Muscle of arm (tissue), 12 donors: ENCODE data around the gene LSMEM2. TPM values are rescaled to one million over a fixed set of nuclear protein-coding genes. Genes with fewer than 3 reads are reported as not detected.
"Not testable (repeated sequence)": the region's sequence is repeated elsewhere in the genome, so short reads cannot be mapped to it uniquely, and the experiment has no call there.

Source experiments
- DNase-seq: peaks from one replicate; pipeline ENCODE4 v3.0.0-alpha.2; 2013
- polyA plus RNA-seq, 12 donors: library from polyadenylated mRNA; unstranded; fragments of 120-200 nt; gene quantifications; one replicate each; pipeline ENCODE4 v1.2.1, GENCODE V29; 2013; ENCODE audit not compliant: insufficient read length in 12 of 12

Gene LSMEM2
- polyA plus RNA-seq, 12 donors = 8.2 to 40.8 (median 26.1) TPM; not detected in 1

DNA sequence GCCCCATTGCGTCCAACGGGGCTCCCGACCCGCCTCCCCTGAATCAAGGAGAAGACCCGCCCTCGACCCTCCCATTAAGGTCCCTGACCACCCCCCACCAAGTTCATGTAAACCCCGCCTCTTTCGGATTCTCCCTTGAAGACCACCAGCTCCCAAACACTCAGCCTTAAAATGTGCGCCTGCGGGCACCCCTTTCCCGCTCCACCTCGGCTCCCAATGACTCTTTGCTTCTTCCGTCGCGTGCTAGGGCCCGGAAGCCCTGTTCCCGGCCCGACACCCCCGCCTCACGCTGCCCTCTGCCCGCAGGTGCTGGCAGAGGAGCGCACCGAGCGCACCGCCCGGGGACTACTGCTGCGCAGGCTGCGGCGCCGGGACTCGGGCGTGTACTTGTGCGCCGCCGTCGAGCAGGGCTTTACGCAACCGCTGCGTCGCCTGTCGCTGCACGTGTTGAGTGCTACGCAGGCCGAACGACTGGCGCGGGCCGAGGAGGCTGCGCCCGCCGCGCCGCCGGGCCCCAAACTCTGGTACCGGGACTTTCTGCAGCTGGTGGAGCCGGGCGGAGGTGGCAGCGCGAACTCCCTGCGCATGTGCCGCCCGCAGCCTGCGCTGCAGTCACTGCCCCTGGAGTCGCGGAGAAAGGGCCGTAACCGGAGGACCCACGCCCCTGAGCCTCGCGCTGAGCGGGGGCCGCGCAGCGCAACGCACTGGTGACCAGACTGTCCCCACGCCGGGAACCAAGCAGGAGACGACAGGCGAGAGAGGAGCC is 2.7 kb upstream of the LSMEM2 start:
- DNase-seq = no peak

DNA sequence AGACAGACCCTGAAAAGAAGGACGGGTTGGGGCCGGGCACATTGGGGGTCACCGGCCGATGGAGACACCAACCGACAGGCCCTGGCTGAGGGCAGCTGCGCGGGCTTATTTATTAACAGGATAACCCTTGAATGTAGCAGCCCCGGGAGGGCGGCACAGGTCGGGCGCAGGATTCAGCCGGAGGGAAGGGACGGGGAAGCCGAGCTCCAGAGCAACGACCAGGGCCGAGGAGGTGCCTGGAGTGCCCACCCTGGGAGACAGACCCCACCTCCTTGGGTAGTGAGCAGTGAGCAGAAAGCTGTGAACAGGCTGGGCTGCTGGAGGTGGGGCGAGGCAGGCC is 2.2 kb upstream of the LSMEM2 start:
- DNase-seq = no peak

DNA sequence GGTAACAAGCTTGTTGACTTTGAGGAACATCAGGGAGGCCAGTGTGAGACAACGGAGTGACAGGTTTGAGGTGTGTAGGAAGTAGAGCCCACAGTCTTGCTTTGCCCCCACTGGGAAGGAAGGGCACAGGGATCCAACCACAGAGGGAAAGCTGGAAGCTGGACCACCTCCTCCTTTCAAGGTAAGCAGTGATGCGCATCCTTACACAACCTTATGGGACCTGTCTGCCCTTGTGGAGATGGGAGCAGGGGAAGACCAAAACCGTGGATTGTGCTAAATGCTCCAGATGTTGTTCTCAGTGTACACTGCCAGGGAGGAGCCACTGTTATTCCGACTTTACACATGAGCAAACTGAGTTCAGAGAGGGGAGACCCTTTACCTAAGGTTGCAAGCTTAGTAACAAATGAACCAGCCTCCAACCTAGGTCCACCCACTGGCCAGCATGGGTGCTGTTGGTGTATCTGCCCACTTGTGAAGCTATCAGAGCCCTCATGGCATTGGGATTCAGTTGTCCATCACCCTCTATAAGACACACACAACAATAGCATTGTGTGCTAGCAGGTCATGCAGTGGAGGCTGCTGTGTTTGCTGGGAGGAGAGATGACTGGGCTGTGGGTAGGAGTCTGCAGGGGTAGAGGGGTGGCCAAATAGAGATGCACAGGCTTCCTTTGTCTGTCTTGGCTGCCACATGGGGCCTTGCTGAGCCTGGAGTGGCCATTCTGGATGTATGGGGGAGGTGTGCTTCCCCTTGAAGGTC is 586 bp upstream of the LSMEM2 start:
- DNase-seq = no peak

DNA sequence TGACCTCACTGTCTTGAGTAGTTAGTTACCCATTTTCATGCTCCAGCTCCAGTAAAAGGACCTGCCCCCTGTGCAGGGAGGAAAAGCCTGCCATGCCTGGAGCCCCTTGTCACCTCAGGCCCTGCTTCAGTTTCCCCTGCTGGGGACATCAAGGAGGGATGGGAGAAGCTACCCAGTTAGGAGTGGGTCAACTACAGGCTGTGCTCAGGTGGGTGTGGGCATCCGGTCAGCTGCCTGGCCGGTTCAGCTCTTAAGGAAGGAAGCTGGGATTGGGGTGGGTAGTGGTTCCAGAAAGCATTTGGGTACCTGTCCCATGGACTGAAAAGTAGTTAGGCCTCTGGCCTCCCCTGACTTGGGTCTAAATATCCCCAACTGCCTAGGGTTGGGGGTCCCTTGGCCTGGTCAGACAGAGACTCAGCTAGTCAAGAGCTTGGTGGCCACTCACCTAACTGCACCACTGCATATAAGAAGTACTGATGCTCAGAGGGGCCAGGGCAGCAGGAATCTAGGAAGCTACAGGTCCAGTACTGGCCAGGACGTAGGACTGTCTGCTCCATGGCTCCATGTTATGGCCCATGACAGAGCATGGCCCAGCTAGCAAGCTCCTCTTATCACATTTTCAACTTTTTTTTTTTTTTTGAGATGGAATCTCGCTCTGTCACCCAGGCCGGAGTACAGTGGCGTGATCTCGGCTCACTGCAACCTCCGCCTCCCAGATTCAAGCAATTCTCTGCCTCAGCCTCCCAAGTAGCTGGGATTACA is 549 bp downstream of the LSMEM2 start:
- no peak for DNase-seq

DNA sequence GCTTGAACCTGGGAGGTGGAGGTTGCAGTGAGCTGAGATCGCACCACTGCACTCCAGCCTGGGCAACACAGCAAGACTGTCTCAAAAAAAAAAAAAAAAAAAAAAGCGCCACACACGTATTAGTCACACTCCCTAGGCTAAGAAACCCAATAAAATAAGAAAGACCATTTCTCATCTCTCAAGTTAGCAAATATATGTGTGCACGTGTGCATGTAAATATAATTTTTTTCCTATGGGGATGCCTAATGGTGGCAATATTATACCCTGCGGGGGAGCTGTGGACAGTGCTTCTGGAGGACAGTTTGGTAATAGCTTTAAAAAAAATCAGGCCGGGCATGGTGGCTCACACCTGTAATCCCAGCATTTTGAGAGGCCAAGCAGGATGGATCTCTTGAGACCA is 5.2 kb downstream of the LSMEM2 start:
- not testable (repeated sequence) for DNase-seq

DNA sequence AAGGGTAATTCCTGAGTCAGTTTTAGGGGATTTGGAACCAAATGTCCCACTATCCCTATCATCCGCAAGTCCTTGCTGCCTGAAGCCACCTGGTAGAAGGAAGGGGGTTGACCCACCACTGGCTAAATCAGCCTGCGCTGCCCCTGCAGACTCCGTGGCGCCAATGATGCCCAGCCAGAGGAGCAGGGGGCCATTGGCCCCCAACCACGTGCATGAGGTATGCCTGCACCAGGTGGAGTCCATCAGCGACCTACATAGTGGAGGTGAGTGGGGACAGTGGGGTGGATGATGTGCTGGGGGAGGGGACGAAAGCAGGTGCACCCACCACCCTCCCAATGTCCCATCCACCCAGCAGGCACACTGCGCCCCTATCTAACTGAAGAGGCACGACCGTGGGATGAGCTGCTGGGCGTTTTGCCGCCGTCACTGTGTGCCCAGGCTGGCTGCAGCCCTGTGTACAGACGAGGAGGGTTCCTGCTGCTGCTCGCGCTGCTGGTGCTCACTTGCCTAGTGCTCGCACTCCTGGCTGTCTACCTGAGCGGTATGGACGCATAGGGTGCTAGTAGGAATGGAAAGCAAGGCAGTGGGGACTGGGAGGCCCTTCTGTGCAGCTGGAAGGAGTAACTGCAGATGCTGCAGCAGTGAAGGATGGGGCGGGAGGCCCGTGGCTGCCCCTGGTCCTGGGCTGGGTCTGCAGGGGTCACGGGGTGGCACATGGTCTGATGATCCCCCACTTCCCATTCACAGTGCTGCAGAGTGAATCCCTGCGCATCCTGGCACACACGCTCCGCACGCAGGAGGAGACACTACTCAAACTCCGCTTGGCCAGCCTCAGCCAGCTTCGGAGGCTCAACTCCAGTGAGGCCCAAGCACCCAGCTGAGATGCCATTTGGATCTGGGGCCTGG is 7.7 kb downstream of the LSMEM2 start:
- DNase-seq = no peak

DNA sequence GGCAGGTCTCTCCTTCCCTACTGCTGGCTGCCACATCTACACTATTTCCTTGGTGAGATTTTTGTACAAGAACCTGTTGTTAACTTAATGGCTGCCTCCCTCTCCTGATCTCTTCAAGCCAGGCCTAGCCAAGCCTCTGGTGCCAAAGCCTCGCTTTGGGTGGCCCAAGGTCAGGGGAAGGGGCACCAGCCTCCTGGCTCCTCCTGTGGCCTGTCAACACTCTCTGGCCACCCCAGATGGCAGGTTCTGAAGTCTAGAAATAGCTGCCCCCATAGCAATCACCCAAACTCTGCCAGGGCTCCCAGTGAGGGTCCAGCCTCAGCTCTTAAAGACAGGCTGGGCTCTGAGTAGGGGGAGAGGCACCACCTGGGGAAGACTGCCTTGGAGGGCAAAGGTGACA is 8.4 kb downstream of the LSMEM2 start:
- DNase-seq = no peak

DNA sequence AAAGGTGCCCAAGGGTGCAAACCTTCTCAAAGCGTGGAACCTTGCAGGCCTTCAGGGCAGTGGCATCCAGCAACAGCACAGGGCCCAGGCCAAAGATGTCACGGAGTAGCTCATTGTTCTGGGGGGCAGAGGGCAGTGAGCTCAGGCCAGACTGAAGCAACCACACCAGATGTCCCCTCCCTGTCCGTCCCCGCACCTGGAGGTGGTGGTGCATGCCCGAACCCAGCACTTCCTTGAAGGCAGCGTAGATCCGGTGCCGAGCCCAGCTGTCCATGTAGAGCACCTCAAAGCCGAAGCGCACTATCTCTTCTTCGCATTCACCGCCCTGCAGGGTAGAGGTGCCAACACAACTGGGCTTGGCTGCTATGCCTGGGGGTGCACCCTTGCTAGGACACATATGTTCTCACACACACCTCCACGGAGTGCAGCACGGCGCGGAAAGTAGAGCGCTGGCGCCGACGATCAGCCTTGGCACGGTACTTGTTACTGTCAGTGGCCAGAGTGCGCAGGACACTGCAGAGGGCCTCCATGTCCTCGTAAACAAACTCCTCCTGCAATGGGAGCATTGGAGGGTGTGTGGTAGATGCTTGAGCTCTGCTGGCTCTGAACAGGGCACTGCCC is 9.6 kb downstream of the LSMEM2 start:
- no peak for DNase-seq

DNA sequence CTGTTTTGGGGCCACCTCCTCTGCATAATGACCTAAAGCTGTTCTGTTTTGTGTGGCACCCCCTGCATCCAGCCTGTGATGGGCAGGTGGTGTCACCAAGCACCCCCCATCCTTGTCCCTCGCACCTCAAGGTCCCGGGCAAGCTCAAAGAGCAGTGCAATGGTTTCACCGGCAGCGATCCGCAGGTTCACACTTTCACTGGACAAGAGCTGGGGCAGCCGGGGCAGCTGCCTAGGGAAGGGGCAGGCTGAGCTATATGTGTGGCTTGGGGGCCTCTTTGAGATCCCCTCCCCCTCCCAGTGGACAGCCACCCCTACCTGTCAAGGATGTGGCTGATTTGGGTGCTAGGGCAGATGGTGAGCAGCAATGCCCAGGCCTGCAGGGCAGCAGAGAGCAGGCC is 10.2 kb downstream of the LSMEM2 start:
- DNase-seq = no peak

DNA sequence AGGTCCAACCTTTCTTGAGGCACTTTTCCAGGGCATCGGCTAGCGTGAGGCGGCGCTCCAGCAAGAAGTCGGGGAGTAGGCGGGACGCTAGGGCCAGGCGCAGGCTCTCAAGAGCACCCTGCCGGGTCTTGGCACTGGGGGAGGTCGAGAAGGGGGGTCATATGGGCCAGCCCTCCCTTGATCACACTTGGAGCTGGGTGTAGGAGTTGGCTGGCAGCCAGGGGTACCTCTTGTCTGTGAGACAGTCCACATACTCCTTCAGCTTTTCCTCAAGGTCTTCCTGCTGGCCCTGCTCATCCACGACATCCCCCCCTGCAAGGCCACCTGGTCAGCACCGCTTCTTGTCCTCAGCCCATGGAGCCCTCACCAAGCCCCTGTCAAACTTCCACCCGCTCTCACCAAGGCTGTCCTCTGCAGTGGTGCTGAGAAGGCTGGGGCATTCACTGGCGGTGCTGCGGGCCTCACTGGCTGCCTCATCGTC is 11.3 kb downstream of the LSMEM2 start:
- DNase-seq = no peak

DNA sequence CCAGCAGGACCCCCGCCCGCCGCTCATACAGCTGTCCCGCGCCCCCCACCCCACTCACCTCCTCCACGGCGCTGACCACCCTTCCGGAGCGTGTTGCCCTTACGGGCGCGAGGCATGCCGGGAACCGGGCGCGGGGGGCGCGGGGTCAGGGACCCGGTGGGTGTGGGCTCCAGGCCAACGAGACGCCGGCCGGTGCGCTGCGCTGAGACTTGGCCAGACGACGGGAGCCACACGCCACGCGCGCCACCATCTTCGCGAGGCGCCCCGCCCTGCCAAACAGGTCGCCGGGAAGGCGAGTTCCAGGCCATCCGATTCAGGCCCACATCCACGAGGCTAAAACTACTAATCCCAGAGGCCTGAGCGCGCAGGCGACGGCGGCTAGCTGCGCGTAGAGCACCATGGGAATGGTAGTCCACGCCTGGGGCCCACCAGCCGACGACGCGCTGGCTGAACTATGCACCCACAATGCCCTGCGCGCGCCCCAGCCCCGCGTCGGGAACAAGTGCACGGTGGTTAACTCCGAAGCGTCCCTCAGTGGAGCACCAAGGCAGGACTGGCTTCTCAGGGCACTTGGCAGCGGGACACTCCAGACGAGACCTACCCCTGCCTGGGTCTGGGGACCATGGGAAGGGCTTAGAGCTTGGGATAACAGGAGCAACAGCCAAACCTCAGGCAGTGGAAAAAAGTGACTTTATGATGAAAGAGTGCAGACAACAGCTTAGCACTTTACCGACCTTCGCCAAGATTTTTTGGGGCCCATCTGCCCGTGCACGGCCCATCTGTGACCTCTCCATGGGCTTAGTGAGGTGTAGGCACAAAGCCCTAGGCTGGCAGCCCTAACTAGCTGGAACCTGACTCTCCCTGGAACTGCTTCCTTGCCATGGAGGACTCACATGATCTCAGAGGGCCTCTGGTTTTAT is 13.5 kb downstream of the LSMEM2 start, which contains the start of gene IFRD2:
IFRD2 (minus strand) TSS at position 271 of the 920 bp plus-strand sequence; CDS start at position 116, 155 bp downstream.
- peak; percentile 98 for DNase-seq

DNA sequence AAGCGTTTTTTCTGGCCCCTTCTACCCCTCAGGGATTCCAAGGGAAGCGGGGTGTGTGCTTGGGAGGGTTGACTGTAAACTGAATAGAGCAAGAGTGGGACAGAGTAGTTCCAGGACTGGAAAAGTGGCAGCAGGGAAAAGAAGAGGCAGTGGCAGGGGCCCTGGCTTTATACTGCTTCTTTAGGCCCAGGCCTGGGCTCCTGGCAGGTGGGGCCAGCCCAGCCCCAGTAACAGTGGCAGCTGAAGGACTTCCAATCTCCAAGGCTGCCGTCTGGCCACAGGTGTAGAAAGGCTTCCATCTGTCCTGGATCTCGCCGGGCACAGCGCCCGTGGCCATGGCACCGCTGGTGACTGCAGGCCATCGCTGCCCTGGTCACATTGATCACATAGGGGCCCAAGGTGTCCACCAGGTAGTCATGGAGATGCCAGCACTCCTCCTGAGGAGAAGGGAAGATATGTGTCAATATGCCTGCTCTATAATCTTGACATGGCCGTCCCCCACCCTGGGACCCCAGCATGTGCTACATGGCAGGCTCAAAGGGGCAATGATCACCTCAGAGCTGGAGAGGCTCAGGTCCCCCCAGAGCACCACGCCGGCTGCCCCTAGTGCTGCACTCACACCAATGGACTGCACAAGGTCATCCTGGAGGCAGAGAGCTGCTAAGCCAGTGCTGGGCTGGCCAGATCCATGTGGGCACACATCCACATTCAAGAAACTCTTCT is 14.4 kb downstream of the LSMEM2 start:
- DNase-seq = no peak

DNA sequence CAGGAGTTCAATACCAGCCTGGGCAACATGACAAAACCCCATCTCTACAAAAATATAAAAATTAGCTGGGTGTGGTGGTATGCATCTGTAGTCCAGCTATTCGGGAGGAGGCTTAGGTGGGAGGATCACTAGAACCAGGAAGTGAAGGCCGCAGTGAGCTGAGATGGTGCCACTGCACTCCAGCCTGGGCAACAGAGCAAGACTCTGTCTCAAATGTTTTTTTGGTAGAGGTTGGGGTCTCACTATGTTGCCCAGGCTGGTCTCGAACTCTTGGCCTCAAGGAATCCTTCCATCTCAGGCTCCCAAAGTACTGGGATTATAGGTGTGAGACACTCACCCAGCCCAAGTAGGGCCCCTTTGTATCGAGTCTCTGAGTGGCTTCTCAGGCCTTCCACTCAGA is 15.2 kb downstream of the LSMEM2 start:
- DNase-seq = no peak

DNA sequence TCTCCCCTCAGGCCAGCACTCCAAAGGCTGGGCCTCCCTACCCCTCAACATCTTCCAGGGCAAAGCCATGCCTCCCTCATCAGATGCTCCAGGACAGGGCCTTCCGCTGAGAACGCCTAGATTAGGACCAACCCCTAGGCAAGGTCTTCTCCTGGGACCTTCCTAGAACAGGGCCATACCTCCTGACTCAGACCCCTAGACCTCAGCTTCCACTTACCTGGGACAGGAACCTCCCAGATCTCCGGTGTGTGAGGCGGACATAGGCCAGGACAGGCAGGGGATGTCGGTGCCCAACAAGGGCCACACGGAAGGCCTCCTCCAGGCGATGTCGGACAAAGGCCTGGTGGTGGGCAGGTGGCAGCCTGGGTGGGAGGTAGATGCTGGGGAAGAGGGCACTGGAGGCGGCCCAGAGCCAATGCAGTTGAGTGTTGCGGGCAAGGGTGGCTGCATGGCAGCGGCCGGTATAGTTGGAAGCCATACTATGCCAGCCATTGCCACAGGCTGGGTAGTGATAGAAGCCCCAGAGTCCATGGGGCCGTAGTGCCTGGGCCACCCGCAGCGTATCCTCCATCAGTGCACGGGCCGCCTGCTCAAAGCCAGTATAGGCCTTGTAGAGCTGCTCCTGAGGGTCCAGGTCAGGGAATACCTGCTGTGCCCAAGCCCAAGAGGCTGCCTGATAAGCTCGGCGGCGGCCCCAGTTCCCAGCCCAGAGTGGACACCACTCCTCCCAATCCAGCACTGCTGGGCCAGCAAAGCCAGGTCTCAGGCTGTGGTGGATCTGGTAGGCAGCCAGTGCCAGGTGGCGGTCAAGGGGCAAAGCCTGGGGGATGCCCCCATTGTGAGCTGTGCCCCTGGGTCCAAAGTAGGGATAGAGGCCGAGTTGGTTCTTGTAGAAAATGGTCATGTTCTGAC is 15.9 kb downstream of the LSMEM2 start:
- no peak for DNase-seq

DNA sequence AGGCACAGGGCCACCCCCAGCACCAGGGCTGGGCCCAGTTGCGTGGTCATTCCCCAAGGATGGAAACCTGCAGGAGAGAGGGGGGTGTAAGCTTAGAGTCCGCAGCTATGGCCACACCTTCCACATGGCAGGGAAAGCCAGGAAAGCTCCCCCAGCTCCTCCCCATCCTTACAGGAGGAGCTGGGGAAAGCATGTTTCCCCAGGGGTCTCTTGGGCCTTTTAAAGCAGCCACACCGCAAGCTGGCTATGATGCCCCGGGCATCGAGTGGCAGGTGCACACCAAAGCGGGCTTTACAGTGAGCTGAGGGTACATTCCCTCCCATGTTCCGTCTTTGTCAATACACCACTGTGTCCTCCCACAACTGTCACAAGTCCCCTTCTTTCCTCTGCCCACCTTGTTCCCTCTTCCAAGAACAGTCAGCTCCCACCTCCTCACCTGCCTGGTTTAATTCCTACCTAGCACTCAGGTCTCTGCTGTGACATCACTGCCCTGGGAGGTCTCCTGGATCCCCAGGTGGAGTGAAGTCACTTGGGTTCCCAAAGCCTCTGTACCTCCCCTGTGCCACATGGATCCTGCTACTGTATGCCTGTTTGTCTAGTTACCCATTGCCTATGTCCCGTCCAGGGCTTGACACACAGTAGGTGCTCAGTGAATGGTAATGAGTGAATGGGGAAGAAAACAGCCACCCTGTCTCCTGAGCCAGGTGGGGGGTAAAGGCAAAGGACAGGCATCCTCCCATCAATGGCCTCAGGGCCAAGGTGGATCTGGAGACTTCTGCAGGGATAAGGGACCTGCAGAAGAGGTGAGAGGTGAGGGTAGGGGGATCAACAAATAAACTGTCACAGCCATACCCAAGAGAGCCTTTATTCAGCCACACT is 16.9 kb downstream of the LSMEM2 start:
- DNase-seq = no peak

DNA sequence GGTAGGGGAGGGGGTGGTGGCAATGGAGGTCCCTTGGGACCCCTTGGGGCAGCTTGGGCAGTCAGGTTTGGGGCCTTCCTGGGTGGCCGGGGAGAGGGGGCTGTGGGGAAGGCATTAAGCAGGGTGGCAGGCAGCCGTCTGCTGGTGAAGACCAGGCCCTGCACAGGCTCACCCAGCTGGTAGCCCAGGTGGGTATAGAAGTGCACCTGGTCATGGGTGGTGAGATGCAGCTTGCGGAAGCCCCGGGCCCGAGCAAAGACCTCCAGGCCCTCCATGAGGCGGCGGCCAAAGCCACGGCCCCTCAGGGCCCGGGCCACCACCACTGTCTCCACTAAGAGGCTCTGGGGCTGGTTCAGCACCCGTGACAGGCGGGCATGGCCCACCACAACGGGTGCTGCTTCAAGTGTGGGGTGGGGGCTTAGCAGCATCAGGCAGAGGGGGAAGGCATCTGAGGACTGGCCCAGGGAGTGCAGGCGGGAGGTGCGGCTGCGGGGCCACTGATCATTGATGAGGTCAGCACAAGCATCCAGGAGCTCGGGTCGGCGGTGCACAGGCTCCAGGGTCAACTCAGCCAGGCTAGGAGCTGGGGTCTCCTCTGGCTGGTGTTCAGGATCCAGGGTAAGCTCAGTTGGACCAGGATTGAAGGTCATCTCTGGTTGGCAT is 18.0 kb downstream of the LSMEM2 start:
- DNase-seq = no peak
